SK-N-SH (cell line): ENCODE data around the gene EVC2. TPM values are rescaled to one million over a fixed set of nuclear protein-coding genes. Genes with fewer than 3 reads are reported as not detected.

Experiments used
- CTCF ChIA-PET: fragments of 300-600, 350-600 bp; formaldehyde crosslinking; extraction: SDS; loops from one replicate; lab custom pipeline; 2021; lab: Yijun Ruan, JAX
- POLR2A ChIA-PET: fragments of 350-600 bp; sonication (Branson Sonifier 250); formaldehyde crosslinking; extraction: SDS; loops from one replicate; lab custom pipeline; 2020; ENCODE audit warnings: antibody characterized with exemption, inconsistent platforms; lab: Yijun Ruan, JAX
- DNase-seq: peaks from one replicate; pipeline ENCODE4 v3.0.0; 2012
- H2AFZ ChIP-seq: fragments of 200-600 bp; sonication (generic); 2 replicates; pipeline ENCODE4 v1.8.1; 2016; ENCODE audit warnings: antibody characterized with exemption, mild to moderate bottlenecking, low read depth
- H3F3A ChIP-seq: fragments of 200-600 bp; sonication (generic); replicated peaks from 2 replicates; pipeline ENCODE3; 2016; ENCODE audit warnings: antibody characterized with exemption, mild to moderate bottlenecking; ENCODE audit not compliant: insufficient read depth
- H3K27ac ChIP-seq, 2 experiments: fragments of 200-500 bp in 1 of 2; fragments of 200-600 bp in 1 of 2; sonication (Bioruptor generic) in 1 of 2; sonication (generic), shearing (Covaris generic) in 1 of 2; 2 replicates each; pipeline versions ENCODE4 v1.5.1 to v1.6.1; 2014 to 2016; ENCODE audit warnings: low read depth in 2 of 2, inconsistent platforms in 1 of 2, low read length in 1 of 2, mild to moderate bottlenecking in 1 of 2, mixed read lengths in 1 of 2
- H3K27me3 ChIP-seq: fragments of 200-600 bp; sonication (generic), shearing (Covaris generic); 2 replicates; pipeline ENCODE4 v1.6.1; 2016; ENCODE audit warnings: mixed run types; ENCODE audit not compliant: insufficient read depth
- H3K36me3 ChIP-seq, 2 experiments: fragments of 200-500 bp in 1 of 2; fragments of 200-600 bp in 1 of 2; sonication (Bioruptor generic) in 1 of 2; sonication (generic) in 1 of 2; replicated peaks in 1 of 2; 2 replicates each; pipeline versions ENCODE3 to v1.5.1; 2014 to 2016; ENCODE audit warnings: low read length in 1 of 2, mild to moderate bottlenecking in 1 of 2; ENCODE audit not compliant: insufficient read depth in 2 of 2, control insufficient read depth in 1 of 2
- H3K4me1 ChIP-seq, 2 experiments: fragments of 200-500 bp in 1 of 2; fragments of 200-600 bp in 1 of 2; sonication (Bioruptor generic) in 1 of 2; sonication (generic), shearing (Covaris generic) in 1 of 2; 2 replicates each; pipeline versions ENCODE4 v1.5.1 to v1.6.1; 2014 to 2016; ENCODE audit warnings: low read depth in 1 of 2, low read length in 1 of 2, mixed run types in 1 of 2; ENCODE audit not compliant: insufficient read depth in 2 of 2, control insufficient read depth in 1 of 2
- H3K4me2 ChIP-seq: fragments of 200-600 bp; sonication (generic), shearing (Covaris generic); 2 replicates; pipeline ENCODE4 v1.6.1; 2017; ENCODE audit warnings: mixed run types
- H3K4me3 ChIP-seq, 2 experiments: fragments of 200-500 bp in 1 of 2; fragments of 200-600 bp in 1 of 2; sonication (Bioruptor generic) in 1 of 2; sonication (generic), shearing (Covaris generic) in 1 of 2; 2 replicates each; pipeline versions ENCODE4 v1.5.1 to v1.8.1; 2014 to 2016; ENCODE audit warnings: low read depth in 2 of 2, inconsistent platforms in 1 of 2, low read length in 1 of 2, mild to moderate bottlenecking in 1 of 2, mixed read lengths in 1 of 2, moderate library complexity in 1 of 2
- H3K79me2 ChIP-seq: fragments of 200-600 bp; sonication (generic); 2 replicates; pipeline ENCODE4 v1.8.1; 2017; ENCODE audit warnings: mild to moderate bottlenecking; ENCODE audit not compliant: insufficient read depth
- H3K9ac ChIP-seq: fragments of 200-600 bp; sonication (generic); 2 replicates; pipeline ENCODE4 v1.6.1; 2017; ENCODE audit warnings: mixed run types
- H3K9me2 ChIP-seq: fragments of 200-600 bp; sonication (generic); 2 replicates; pipeline ENCODE4 v1.6.1; 2017; ENCODE audit warnings: mixed run types
- H3K9me3 ChIP-seq: fragments of 200-600 bp; sonication (generic); 2 replicates; pipeline ENCODE4 v1.6.1; 2017; ENCODE audit warnings: mixed run types, mild to moderate bottlenecking, moderate library complexity
- H4K20me1 ChIP-seq: fragments of 200-600 bp; sonication (generic); 2 replicates; pipeline ENCODE4 v1.6.1; 2017; ENCODE audit warnings: mild to moderate bottlenecking, mixed run types; ENCODE audit not compliant: insufficient read depth
- CTCF ChIP-seq: fragments of 200-600 bp; sonication (generic); IDR thresholded peaks from 2 replicates; pipeline ENCODE4 v1.6.1; 2017; ENCODE audit warnings: antibody characterized with exemption, mild to moderate bottlenecking, moderate library complexity
- ELF1 ChIP-seq: IDR thresholded peaks from 2 replicates; pipeline ENCODE4 v1.4.0; 2012
- FOSL2 ChIP-seq: IDR thresholded peaks from 2 replicates; pipeline ENCODE4 v1.4.0; 2012; ENCODE audit warnings: low read depth, mild to moderate bottlenecking, moderate library complexity, borderline replicate concordance
- GATA2 ChIP-seq: sonication (generic); formaldehyde crosslinking; IDR thresholded peaks from 2 replicates; pipeline ENCODE4 v1.5.0; 2020; ENCODE audit warnings: mild to moderate bottlenecking, missing genetic modification reagents
- IRF3 ChIP-seq: fragments of 150-350 bp; IDR thresholded peaks from 2 replicates; pipeline ENCODE4 v1.6.1; 2016; ENCODE audit warnings: mild to moderate bottlenecking, low read depth, low read length
- JUND ChIP-seq: IDR thresholded peaks from 2 replicates; pipeline ENCODE4 v1.4.0; 2012
- MAX ChIP-seq: IDR thresholded peaks from 2 replicates; pipeline ENCODE4 v1.4.0; 2012; ENCODE audit warnings: low read depth
- MEF2A ChIP-seq: IDR thresholded peaks from 2 replicates; pipeline ENCODE4 v1.4.0; 2012; ENCODE audit warnings: low read depth, borderline replicate concordance
- NFIC ChIP-seq: IDR thresholded peaks from 2 replicates; pipeline ENCODE4 v1.4.0; 2012; ENCODE audit warnings: borderline replicate concordance
- PBX3 ChIP-seq: IDR thresholded peaks from 2 replicates; pipeline ENCODE4; 2012
- POLR2AphosphoS5 ChIP-seq: IDR thresholded peaks from 2 replicates; pipeline ENCODE4 v1.6.1; 2012; ENCODE audit warnings: low read depth, low read length
- RAD21 ChIP-seq: IDR thresholded peaks from 2 replicates; pipeline ENCODE4 v1.6.1; 2012; ENCODE audit warnings: mild to moderate bottlenecking, low read length
- RCOR1 ChIP-seq: fragments of 150-350 bp; IDR thresholded peaks from 2 replicates; pipeline ENCODE4 v1.6.1; 2017; ENCODE audit warnings: antibody characterized with exemption, low read length
- REST ChIP-seq: IDR thresholded peaks from 2 replicates; pipeline ENCODE4 v1.6.1; 2012; ENCODE audit warnings: mild to moderate bottlenecking, low read depth, low read length, moderate library complexity
- RXRA ChIP-seq: IDR thresholded peaks from 2 replicates; pipeline ENCODE4 v1.4.0; 2012; ENCODE audit warnings: low read depth, mild to moderate bottlenecking, borderline replicate concordance
- SMC3 ChIP-seq: IDR thresholded peaks from 2 replicates; pipeline ENCODE4 v1.6.1; 2012; ENCODE audit warnings: low read depth, low read length, improper control_type of control experiment
- TEAD4 ChIP-seq: IDR thresholded peaks from 2 replicates; pipeline ENCODE4 v1.4.0; 2012; ENCODE audit warnings: mild to moderate bottlenecking, borderline replicate concordance; ENCODE audit not compliant: insufficient read depth
- WGBS: methylation state at CpG from one replicate; pipeline ENCODE4 v1.1.6; 2017; ENCODE audit warnings: low lambda C conversion rate; 5-methylcytosine and 5-hydroxymethylcytosine counted together
- polyA plus RNA-seq, 3 experiments: library from polyadenylated mRNA; depleted of rRNA; stranded (reverse); fragments of >200 nt; gene quantifications; 2 replicates each; pipeline ENCODE4 v1.2.3, GENCODE V29; 2012

Gene EVC2
- polyA plus RNA-seq, 1 of the 3 experiments (the other 2 are of a cell fraction) = not detected

- TF ChIP-seq IRF3 (no peak), REST (no peak), GATA2 (CRISPR knock-in tag) (no peak), CTCF (no peak)
These were observed 42.7 kb upstream of the EVC2 start (continued) for GRCh38 chr4:5750946-5751665.

GRCh38 chr4:5750052-5750945 is 41.9 kb upstream of the EVC2 start:
- H3K36me3 ChIP-seq = peaks cover 10 to 27% of the 10 kb centered on the region in 2 experiments
- TF ChIP-seq PBX3 (no peak), FOSL2 (no peak), NFIC (no peak), MEF2A (no peak), JUND (no peak), TEAD4 (no peak), GATA2 (CRISPR knock-in tag) (no peak), MAX (no peak), REST (no peak), SMC3 (no peak), POLR2AphosphoS5 (no peak), RCOR1 (no peak), RXRA (no peak), RAD21 (no peak), ELF1 (no peak)

More at GRCh38 chr4:5750052-5750945, 41.9 kb upstream of the EVC2 start:
- no peak for DNase-seq
- no peak overlapping the region for H3K9ac ChIP-seq
- no peak overlapping the region for H3K27ac ChIP-seq
- no peaks in the 10 kb centered on the region for H3K79me2 ChIP-seq
- H3K9me2 ChIP-seq = no peaks in the 10 kb centered on the region
- H3K4me2 ChIP-seq = no peak overlapping the region
- H3K4me3 ChIP-seq = no peak overlapping the region
- no peaks in the 10 kb centered on the region for H3K9me3 ChIP-seq
- 94% methylated on average over 10 of the region's 10 CpGs for WGBS
- CTCF ChIA-PET = no interaction called here
- no peaks in the 10 kb centered on the region for H4K20me1 ChIP-seq
- POLR2A ChIA-PET = no interaction called here
- H3K27me3 ChIP-seq = no peaks in the 10 kb centered on the region
- no peaks in the 10 kb centered on the region for H3F3A ChIP-seq
- no peaks in the 10 kb centered on the region; a peak in 1 of 4 replicates for H3K4me1 ChIP-seq
- H2AFZ ChIP-seq = no peak overlapping the region
